ENCODE data around the gene GCKR. TPM values are rescaled to one million over a fixed set of nuclear protein-coding genes. Genes with fewer than 3 reads are reported as not detected.
A peak's percentile ranks its signal among the peaks of the same experiment; 100 is the strongest.
"Not testable (repeated sequence)": the region's sequence is repeated elsewhere in the genome, so short reads cannot be mapped to it uniquely, and the experiment has no call there.

GCKR gene
- total RNA-seq, 4 donors from 2014 or later = 0.13 TPM; not detected in 3

GRCh38 chr2:27520316-27520715 lies 23.7 kb downstream of the GCKR start:
- Histone ChIP-seq H3K27me3 (no peaks in the 10 kb centered on the region), H3K36me3 (no peaks in the 10 kb centered on the region), H3K9me3 (no peaks in the 10 kb centered on the region), H3K4me3 (replicated peaks in 1 of 3) (no peak overlapping the region), H3K27ac (no peak overlapping the region), H3K4me1 (no peaks in the 10 kb centered on the region)
- intact Hi-C loops (cut with DNase I) = no loop called here
- WGBS, 2 donors = 63 to 69% methylated on average over 2 of the region's 2 CpGs
- TF ChIP-seq POLR2A (IDR thresholded peaks at IDR 0.05) (no peak), CTCF (IDR thresholded peaks at IDR 0.05) (no peak)
- peak; percentile 41 to 52 for DNase-seq

- TF ChIP-seq POLR2A (IDR thresholded peaks at IDR 0.05) (no peak), CTCF (IDR thresholded peaks at IDR 0.05) (no peak)
- 88 to 95% methylated on average over 7 of the region's 7 CpGs for WGBS, 2 donors
- H3K27ac ChIP-seq = no peak overlapping the region
- no peaks in the 10 kb centered on the region for H3K36me3 ChIP-seq
- no peak for DNase-seq
- no peak overlapping the region for H3K4me3 ChIP-seq (replicated peaks in 1 of 3)
- intact Hi-C loops (cut with DNase I) = no loop called here
- no peaks in the 10 kb centered on the region for H3K4me1 ChIP-seq
- H3K27me3 ChIP-seq = no peaks in the 10 kb centered on the region
- H3K9me3 ChIP-seq = no peaks in the 10 kb centered on the region
Observed at GRCh38 chr2:27522400-27522945, 25.8 kb downstream of the GCKR start.

- WGBS, 2 donors = 81 to 83% methylated on average over 3 of the region's 3 CpGs
- no peak overlapping the region for H3K4me3 ChIP-seq (replicated peaks in 1 of 3)
- intact Hi-C loops (cut with DNase I) = no loop called here
Observed at GRCh38 chr2:27527182-27527581, 30.5 kb downstream of the GCKR start.

GRCh38 chr2:27531983-27532382 lies 35.3 kb downstream of the GCKR start:
- 84 to 90% methylated on average over 2 of the region's 2 CpGs for WGBS, 2 donors
- intact Hi-C loops (cut with DNase I) = no loop called here
- no peaks in the 10 kb centered on the region for H3K4me1 ChIP-seq
- DNase-seq = no peak
- H3K9me3 ChIP-seq = no peaks in the 10 kb centered on the region
- no peak overlapping the region for H3K27ac ChIP-seq
- H3K27me3 ChIP-seq = no peaks in the 10 kb centered on the region
- H3K4me3 ChIP-seq (replicated peaks in 1 of 3) = no peak overlapping the region
- no peak for TF ChIP-seq POLR2A (IDR thresholded peaks at IDR 0.05)
- no peak for TF ChIP-seq CTCF (IDR thresholded peaks at IDR 0.05)
- H3K36me3 ChIP-seq = no peaks in the 10 kb centered on the region

More at GRCh38 chr2:27527182-27527581, 30.5 kb downstream of the GCKR start:
- Histone ChIP-seq H3K27ac (no peak overlapping the region), H3K9me3 (no peaks in the 10 kb centered on the region), H3K4me1 (no peaks in the 10 kb centered on the region), H3K27me3 (no peaks in the 10 kb centered on the region), H3K36me3 (no peaks in the 10 kb centered on the region)
- no peak for DNase-seq
- TF ChIP-seq POLR2A (IDR thresholded peaks at IDR 0.05) = no peak
- no peak for TF ChIP-seq CTCF (IDR thresholded peaks at IDR 0.05)

- Histone ChIP-seq H3K27ac (no peak overlapping the region), H3K27me3 (no peaks in the 10 kb centered on the region), H3K4me1 (no peaks in the 10 kb centered on the region), H3K9me3 (no peaks in the 10 kb centered on the region), H3K4me3 (replicated peaks in 1 of 3) (no peak overlapping the region), H3K36me3 (no peaks in the 10 kb centered on the region)
- TF ChIP-seq CTCF (IDR thresholded peaks at IDR 0.05) (no peak), POLR2A (IDR thresholded peaks at IDR 0.05) (no peak)
- intact Hi-C loops (cut with DNase I) = no loop called here
- no peak for DNase-seq
- 69 to 78% methylated on average over 4 of the region's 4 CpGs for WGBS, 2 donors
Observed at GRCh38 chr2:27537287-27537686, 40.6 kb downstream of the GCKR start.

- WGBS, 2 donors = 34% methylated on average over 5 of the region's 6 CpGs
Observed at GRCh38 chr2:27538839-27539450, 42.3 kb downstream of the GCKR start.

GRCh38 chr2:27539649-27540048 lies 43.0 kb downstream of the GCKR start:
- H3K27me3 ChIP-seq; H3K27ac ChIP-seq; H3K9me3 ChIP-seq; H3K4me3 ChIP-seq (replicated peaks in 1 of 3); DNase-seq; H3K4me1 ChIP-seq; intact Hi-C loops (cut with DNase I); H3K36me3 ChIP-seq: not testable (repeated sequence)
- WGBS, 2 donors = 94 to 100% methylated on average over 2 to 4 of the region's 35 CpGs

More at GRCh38 chr2:27538839-27539450, 42.3 kb downstream of the GCKR start:
- H3K4me1 ChIP-seq; H3K27me3 ChIP-seq; H3K4me3 ChIP-seq (replicated peaks in 1 of 3); DNase-seq; H3K27ac ChIP-seq; H3K36me3 ChIP-seq; H3K9me3 ChIP-seq; intact Hi-C loops (cut with DNase I): not testable (repeated sequence)
